ENCODE data around the gene SLC36A4.
A peak's percentile ranks its signal among the peaks of the same experiment; 100 is the strongest.

The SLC36A4 gene

GRCh38 chr11:93238956-93239355, 41.2 kb upstream of the SLC36A4 start:
- H3K79me2 ChIP-seq (ENCODE audit: control insufficient read depth, low read length) = no peaks in the 10 kb centered on the region
- TF ChIP-seq CTCF (IDR thresholded peaks at IDR 0.05; ENCODE audit: low read depth, low read length, poor library complexity, severe bottlenecking) (no peak), EZH2phosphoT487 (IDR thresholded peaks at IDR 0.05; ENCODE audit: borderline replicate concordance, low read length) (no peak)
- H3K4me1 ChIP-seq (ENCODE audit: control insufficient read depth, low read length) = no peaks in the 10 kb centered on the region

GRCh38 chr11:93236741-93237675, 39.2 kb upstream of the SLC36A4 start:
- no peak overlapping the region for H3K4me2 ChIP-seq (ENCODE audit: low read length)
- H3K27ac ChIP-seq (ENCODE audit: low read depth, low read length) = no peak overlapping the region
- no peaks in the 10 kb centered on the region for H3K79me2 ChIP-seq (ENCODE audit: control insufficient read depth, low read length)
- no peak overlapping the region for H3K4me3 ChIP-seq (ENCODE audit: low read length)
- no peaks in the 10 kb centered on the region for H3F3A ChIP-seq (ENCODE audit: control insufficient read depth, insufficient read depth)
- no peaks in the 10 kb centered on the region for H3K36me3 ChIP-seq (ENCODE audit: control insufficient read depth, low read length)
- no peak for TF ChIP-seq EZH2phosphoT487 (IDR thresholded peaks at IDR 0.05; ENCODE audit: borderline replicate concordance, low read length)
- TF ChIP-seq CTCF (IDR thresholded peaks at IDR 0.05; ENCODE audit: low read depth, low read length, poor library complexity, severe bottlenecking) = peak; percentile 37
- no peaks in the 10 kb centered on the region for H4K20me1 ChIP-seq (ENCODE audit: control insufficient read depth, insufficient read depth, low read depth, low read length)
- no peaks in the 10 kb centered on the region for H3K9me3 ChIP-seq (ENCODE audit: control insufficient read depth, insufficient read depth, low read length)
- no peaks in the 10 kb centered on the region; the same call in 1 of the 2 replicates for H3K27me3 ChIP-seq (ENCODE audit: control insufficient read depth, low read length)
- H3K9me2 ChIP-seq (replicated peaks; ENCODE audit: control insufficient read depth, low read length) = no peaks in the 10 kb centered on the region
- no peaks in the 10 kb centered on the region for H3K4me1 ChIP-seq (ENCODE audit: control insufficient read depth, low read length)

More at GRCh38 chr11:93238956-93239355, 41.2 kb upstream of the SLC36A4 start:
- H3K9me3 ChIP-seq (ENCODE audit: control insufficient read depth, insufficient read depth, low read length) = no peaks in the 10 kb centered on the region
- no peaks in the 10 kb centered on the region for H3K9me2 ChIP-seq (replicated peaks; ENCODE audit: control insufficient read depth, low read length)
- no peaks in the 10 kb centered on the region for H3F3A ChIP-seq (ENCODE audit: control insufficient read depth, insufficient read depth)
- H3K4me3 ChIP-seq (ENCODE audit: low read length) = no peak overlapping the region
- H3K27me3 ChIP-seq (ENCODE audit: control insufficient read depth, low read length) = no peaks in the 10 kb centered on the region; the same call in 1 of the 2 replicates
- H4K20me1 ChIP-seq (ENCODE audit: control insufficient read depth, insufficient read depth, low read depth, low read length) = no peaks in the 10 kb centered on the region
- H3K36me3 ChIP-seq (ENCODE audit: control insufficient read depth, low read length) = no peaks in the 10 kb centered on the region
- H3K4me2 ChIP-seq (ENCODE audit: low read length) = no peak overlapping the region
- H3K27ac ChIP-seq (ENCODE audit: low read depth, low read length) = no peak overlapping the region

- Histone ChIP-seq H3K4me3 (ENCODE audit: low read length) (no peak overlapping the region), H3K9me3 (ENCODE audit: control insufficient read depth, insufficient read depth, low read length) (no peaks in the 10 kb centered on the region), H4K20me1 (ENCODE audit: control insufficient read depth, insufficient read depth, low read depth, low read length) (no peaks in the 10 kb centered on the region), H3K36me3 (ENCODE audit: control insufficient read depth, low read length) (no peaks in the 10 kb centered on the region), H3K27me3 (ENCODE audit: control insufficient read depth, low read length) (no peaks in the 10 kb centered on the region; the same call in 1 of the 2 replicates), H3K4me2 (ENCODE audit: low read length) (no peak overlapping the region), H3K27ac (ENCODE audit: low read depth, low read length) (no peak overlapping the region), H3K79me2 (ENCODE audit: control insufficient read depth, low read length) (no peaks in the 10 kb centered on the region), H3K4me1 (ENCODE audit: control insufficient read depth, low read length) (no peaks in the 10 kb centered on the region), H3F3A (ENCODE audit: control insufficient read depth, insufficient read depth) (no peaks in the 10 kb centered on the region), H3K9me2 (replicated peaks; ENCODE audit: control insufficient read depth, low read length) (no peaks in the 10 kb centered on the region)
- peak; percentile 82 for TF ChIP-seq CTCF (IDR thresholded peaks at IDR 0.05; ENCODE audit: low read depth, low read length, poor library complexity, severe bottlenecking)
- TF ChIP-seq EZH2phosphoT487 (IDR thresholded peaks at IDR 0.05; ENCODE audit: borderline replicate concordance, low read length) = no peak
These were observed 36.9 kb upstream of the SLC36A4 start for GRCh38 chr11:93234602-93235207.
